GM18517 (cell line): ENCODE results near the gene GPR6.

Experiments
- ATAC-seq: cut with Tn5 transposase; IDR thresholded peaks from one replicate; pipeline ENCODE4 v1.9.1; 2021; ENCODE audit warnings: mild to moderate bottlenecking, moderate library complexity; ENCODE audit not compliant: unreplicated experiment

GPR6 gene

DNA sequence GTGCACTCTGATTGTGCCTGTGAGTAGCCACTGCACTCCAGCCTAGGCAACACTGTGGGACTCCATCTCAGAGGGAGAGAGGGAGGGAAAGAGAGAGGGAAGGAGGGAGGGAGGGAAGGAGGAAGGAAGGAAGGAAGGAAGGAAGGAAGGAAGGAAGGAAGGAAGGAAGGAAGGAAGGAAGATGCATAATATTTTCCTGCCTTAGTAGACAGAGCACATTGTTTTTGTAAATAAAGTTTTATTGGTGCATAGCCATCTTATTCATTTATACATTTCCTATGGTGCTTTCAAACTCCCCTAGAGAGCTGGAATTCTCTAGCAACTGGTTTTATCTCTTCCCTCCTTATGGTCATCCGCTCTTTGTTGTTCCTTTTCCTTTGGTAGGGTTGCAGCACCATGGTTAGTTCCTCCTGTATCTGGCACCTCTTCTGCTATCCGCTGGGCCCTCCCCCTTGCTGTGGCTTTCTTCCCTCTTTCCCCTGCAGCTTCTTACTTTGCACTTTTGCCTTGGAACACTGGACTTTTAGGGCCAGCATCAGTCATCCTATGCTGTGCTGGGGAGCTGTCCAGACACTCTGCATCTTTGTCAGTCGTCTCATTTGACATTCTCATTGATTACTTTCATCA, 20.2 kb downstream of the GPR6 start:
- no peak for ATAC-seq

DNA sequence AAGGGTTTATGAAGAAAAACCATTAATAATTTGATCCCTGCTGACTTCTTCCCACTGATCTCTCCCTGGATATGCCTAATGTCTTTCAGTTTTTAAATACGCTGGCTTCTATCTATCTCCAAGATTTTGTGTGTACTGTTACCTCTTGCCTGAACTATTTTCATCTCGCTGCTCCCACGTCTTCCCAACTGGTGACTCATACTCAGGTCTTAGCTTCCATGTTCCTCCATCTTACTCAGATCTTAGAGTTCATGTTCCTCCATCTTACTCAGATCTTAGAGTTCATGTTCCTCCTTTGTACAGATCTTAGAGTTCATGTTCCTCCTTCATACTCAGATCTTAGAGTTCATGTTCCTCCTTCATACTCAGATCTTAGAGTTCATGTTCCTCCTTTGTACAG, 21.6 kb downstream of the GPR6 start:
- ATAC-seq = no peak

DNA sequence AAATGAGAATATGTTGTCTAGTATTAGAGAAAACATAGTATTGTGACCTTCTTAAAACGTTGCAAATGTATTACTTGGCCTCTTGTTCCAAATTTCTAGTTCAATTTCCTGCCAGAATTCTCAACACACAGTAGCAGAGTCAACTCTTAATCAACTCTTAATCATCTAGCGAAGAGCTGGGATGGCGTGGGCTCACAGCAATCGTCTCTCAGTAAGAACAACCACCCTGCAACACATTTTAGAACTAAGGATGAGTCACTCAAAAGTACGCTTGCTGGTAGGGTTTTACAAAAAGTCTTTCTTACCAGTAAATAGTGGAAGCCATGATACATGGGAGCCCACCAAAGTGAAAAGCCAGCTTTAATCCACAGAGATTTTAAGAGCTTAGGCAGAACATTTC, 24.6 kb downstream of the GPR6 start:
- ATAC-seq = no peak

GRCh38 chr6:110013386-110013785, 35.3 kb downstream of the GPR6 start:
- ATAC-seq = no peak

- ATAC-seq = no peak
Observed at GRCh38 chr6:110015206-110015605, 37.1 kb downstream of the GPR6 start.

DNA sequence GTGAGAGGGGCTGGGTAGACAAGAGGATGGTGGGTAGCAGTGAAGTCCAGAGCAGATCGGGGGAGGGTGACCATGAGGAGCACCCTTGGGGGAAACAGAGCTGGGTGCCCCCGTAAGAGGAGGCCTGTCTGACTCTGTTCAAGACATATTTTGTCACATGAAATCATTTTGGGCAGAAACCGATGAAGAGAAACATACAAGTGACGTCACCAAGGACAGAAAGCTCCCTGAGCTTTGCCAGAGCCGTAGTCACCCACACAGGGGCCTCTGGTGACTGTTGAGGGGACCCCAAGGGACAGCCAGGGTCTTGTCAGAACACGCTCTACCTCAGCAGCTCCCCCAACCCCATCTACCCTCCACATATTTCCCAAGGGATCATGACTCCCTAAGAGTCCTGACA, 39.2 kb downstream of the GPR6 start:
- ATAC-seq = no peak

- ATAC-seq = no peak
Observed at GRCh38 chr6:110017946-110018345, 39.8 kb downstream of the GPR6 start.

GRCh38 chr6:110018486-110018885, 40.4 kb downstream of the GPR6 start:
- no peak for ATAC-seq

DNA sequence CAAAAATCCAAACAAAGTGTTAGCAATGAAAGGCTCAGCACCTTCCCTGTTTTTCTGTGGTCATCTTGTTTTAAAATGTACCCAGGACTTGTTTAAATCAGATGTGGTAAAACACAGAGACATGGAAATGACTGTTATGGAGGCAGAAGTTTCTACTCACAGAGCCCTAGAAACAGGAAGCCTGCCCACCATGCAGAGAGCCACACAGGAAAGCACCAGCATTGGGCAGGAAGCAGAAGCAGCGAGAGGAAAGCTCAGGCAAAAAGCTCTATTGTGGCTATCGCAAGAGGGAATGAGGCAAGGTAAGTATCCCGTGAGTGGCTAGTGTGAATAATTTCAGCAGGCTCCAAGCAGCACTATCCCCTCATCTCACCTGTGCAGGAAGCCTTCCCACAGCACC, 42.8 kb downstream of the GPR6 start:
- ATAC-seq = no peak

- no peak for ATAC-seq
Observed at GRCh38 chr6:110029144-110029543, 51.0 kb downstream of the GPR6 start.
